Ascending aorta (tissue), 2 donors: Measurements from ENCODE around the gene SLC31A1. TPM values are rescaled to one million over a fixed set of nuclear protein-coding genes. Genes with fewer than 3 reads are reported as not detected.

Experiments used
- DNase-seq, 2 donors: peaks; one replicate each; pipeline ENCODE4 v3.0.0-alpha.2; 2019; ENCODE audit warnings: low spot score in 2 of 2
- H3K27ac ChIP-seq, 2 donors: fragments of 200-600 bp; sonication (generic); one replicate each; pipeline ENCODE4 v1.5.1; 2016 to 2017; ENCODE audit warnings: mild to moderate bottlenecking in 1 of 2
- H3K27me3 ChIP-seq: fragments of 200-600 bp; sonication (generic); one replicate; pipeline ENCODE4 v1.5.1; 2017
- H3K36me3 ChIP-seq, 2 donors: fragments of 200-600 bp; sonication (generic); one replicate each; pipeline ENCODE4 v1.5.1; 2016
- H3K4me1 ChIP-seq, 2 donors: fragments of 200-600 bp; sonication (generic); one replicate each; pipeline ENCODE4 v1.5.1; 2016 to 2017; ENCODE audit warnings: mild to moderate bottlenecking in 1 of 2
- H3K4me3 ChIP-seq, 2 donors: fragments of 200-600 bp; sonication (generic); one replicate each; pipeline ENCODE4 v1.5.1; 2016 to 2017; ENCODE audit warnings: mild to moderate bottlenecking in 1 of 2
- H3K9me3 ChIP-seq, 2 donors: fragments of 200-600 bp; sonication (generic); one replicate each; pipeline ENCODE4 v1.5.1; 2016
- CTCF ChIP-seq, 3 experiments: fragments of 200-600 bp in 2 of 3; fragments of 450-650 bp in 1 of 3; sonication (generic) in 2 of 3; IDR thresholded peaks; one replicate each; pipeline ENCODE4 v1.5.1; 2016 to 2019; ENCODE audit warnings: antibody characterized with exemption in 3 of 3, mild to moderate bottlenecking in 1 of 3, moderate library complexity in 1 of 3
- intact Hi-C: fragments of 100-400 bp; cut with DNase I; formaldehyde crosslinking; loops from one replicate; pipeline ENCODE4 v1.15.1; 2023
- total RNA-seq: library from RNA; depleted of rRNA; stranded (reverse); fragments of >200 nt; gene quantifications from one replicate; pipeline ENCODE4 v1.1.0, GENCODE V29; 2016

SLC31A1 gene
- total RNA-seq, 1 donor from 2014 or later, result 3.7 TPM

GRCh38 chr9:113205861-113206260, 15.5 kb upstream of the SLC31A1 start:
- TF ChIP-seq CTCF (IDR thresholded peaks at IDR 0.05), result no peak
- no peak for DNase-seq
- no peaks in the 10 kb centered on the region for H3K4me1 ChIP-seq
- intact Hi-C loops, result no loop called here
- peaks cover 42 to 94% of the 10 kb centered on the region in 2 donors for H3K36me3 ChIP-seq
- H3K27me3 ChIP-seq, result no peaks in the 10 kb centered on the region
- H3K9me3 ChIP-seq, result no peaks in the 10 kb centered on the region
- H3K27ac ChIP-seq, result no peak overlapping the region
- no peak overlapping the region for H3K4me3 ChIP-seq

- intact Hi-C loops, result no loop called here
- TF ChIP-seq CTCF (IDR thresholded peaks at IDR 0.05), result no peak
- DNase-seq, result no peak
- H3K4me3 ChIP-seq, result no peak overlapping the region
- H3K4me1 ChIP-seq, result no peaks in the 10 kb centered on the region
- H3K9me3 ChIP-seq, result no peaks in the 10 kb centered on the region
- H3K36me3 ChIP-seq, result peaks cover 29 to 54% of the 10 kb centered on the region in 2 donors
- no peaks in the 10 kb centered on the region for H3K27me3 ChIP-seq
- no peak overlapping the region for H3K27ac ChIP-seq
Observed at GRCh38 chr9:113210815-113211214, 10.5 kb upstream of the SLC31A1 start.

GRCh38 chr9:113215132-113215531, 6.2 kb upstream of the SLC31A1 start:
- DNase-seq, result no peak
- H3K4me3 ChIP-seq, result no peak overlapping the region
- no peaks in the 10 kb centered on the region for H3K27me3 ChIP-seq
- peaks cover 2 to 11% of the 10 kb centered on the region in 2 donors for H3K4me1 ChIP-seq
- H3K36me3 ChIP-seq, result peaks cover 4 to 12% of the 10 kb centered on the region in 2 donors
- H3K9me3 ChIP-seq, result no peaks in the 10 kb centered on the region
- intact Hi-C loops, result no loop called here
- no peak for TF ChIP-seq CTCF (IDR thresholded peaks at IDR 0.05)
- H3K27ac ChIP-seq, result no peak overlapping the region

- intact Hi-C loops, result no loop called here
- Histone ChIP-seq H3K36me3 (no peaks in the 10 kb centered on the region), H3K4me1 (peaks cover 6 to 16% of the 10 kb centered on the region in 2 donors), H3K27ac (no peak overlapping the region), H3K9me3 (no peaks in the 10 kb centered on the region), H3K4me3 (no peak overlapping the region), H3K27me3 (no peaks in the 10 kb centered on the region)
- TF ChIP-seq CTCF (IDR thresholded peaks at IDR 0.05), result no peak
- DNase-seq, result no peak
Observed at GRCh38 chr9:113216406-113216805, 4.9 kb upstream of the SLC31A1 start.

GRCh38 chr9:113219186-113219936, 2.0 kb upstream of the SLC31A1 start:
- TF ChIP-seq CTCF (IDR thresholded peaks at IDR 0.05), result no peak
- Histone ChIP-seq H3K9me3 (no peaks in the 10 kb centered on the region), H3K27ac (peak overlapping the region; percentile 21 to 34), H3K36me3 (no peaks in the 10 kb centered on the region), H3K27me3 (no peaks in the 10 kb centered on the region), H3K4me3 (peak overlapping the region; percentile 92 to 99), H3K4me1 (peaks cover 10 to 19% of the 10 kb centered on the region in 2 donors)
- intact Hi-C loops, result no loop called here
- DNase-seq, result no peak
